ENCODE data around the gene ASCL2. TPM values are rescaled to one million over a fixed set of nuclear protein-coding genes. Genes with fewer than 3 reads are reported as not detected.
"Not testable (repeated sequence)": the region's sequence is repeated elsewhere in the genome, so short reads cannot be mapped to it uniquely, and the experiment has no call there.

Gene ASCL2
- total and polyA plus RNA-seq, 2 experiments from 2014 or later: 5.6 to 7.9 TPM

DNA sequence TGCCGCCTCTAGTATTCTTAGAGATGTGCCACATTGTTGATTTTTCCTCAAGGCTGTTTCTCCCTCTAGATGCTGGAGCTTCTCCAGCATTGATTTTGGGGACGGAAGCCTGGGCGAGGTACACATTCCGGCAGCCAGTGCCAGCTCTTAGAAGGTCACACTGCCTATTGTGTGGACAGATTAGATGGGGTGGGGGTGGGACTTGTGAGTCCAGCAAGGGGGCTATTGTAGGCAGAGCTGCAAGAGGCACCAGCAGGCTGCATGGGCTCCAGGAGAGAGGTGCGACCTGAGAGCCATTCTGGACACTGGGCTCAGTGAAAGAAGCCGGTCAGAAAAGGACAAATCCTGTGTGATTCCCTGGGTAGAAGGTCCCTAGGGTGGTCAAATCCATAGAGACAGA, 19.0 kb upstream of the ASCL2 start:
- no peak overlapping the region for H3K4me3 ChIP-seq
- no peak for DNase-seq (ENCODE audit: low spot score)
- no peak overlapping the region for H3K4me2 ChIP-seq
- TF ChIP-seq EZH2 (IDR thresholded peaks at IDR 0.05; ENCODE audit: borderline replicate concordance): no peak
- no peak for TF ChIP-seq EZH2phosphoT487 (IDR thresholded peaks at IDR 0.05; ENCODE audit: low read depth, severe bottlenecking, unreplicated experiment)
- TF ChIP-seq, protein P1, sequence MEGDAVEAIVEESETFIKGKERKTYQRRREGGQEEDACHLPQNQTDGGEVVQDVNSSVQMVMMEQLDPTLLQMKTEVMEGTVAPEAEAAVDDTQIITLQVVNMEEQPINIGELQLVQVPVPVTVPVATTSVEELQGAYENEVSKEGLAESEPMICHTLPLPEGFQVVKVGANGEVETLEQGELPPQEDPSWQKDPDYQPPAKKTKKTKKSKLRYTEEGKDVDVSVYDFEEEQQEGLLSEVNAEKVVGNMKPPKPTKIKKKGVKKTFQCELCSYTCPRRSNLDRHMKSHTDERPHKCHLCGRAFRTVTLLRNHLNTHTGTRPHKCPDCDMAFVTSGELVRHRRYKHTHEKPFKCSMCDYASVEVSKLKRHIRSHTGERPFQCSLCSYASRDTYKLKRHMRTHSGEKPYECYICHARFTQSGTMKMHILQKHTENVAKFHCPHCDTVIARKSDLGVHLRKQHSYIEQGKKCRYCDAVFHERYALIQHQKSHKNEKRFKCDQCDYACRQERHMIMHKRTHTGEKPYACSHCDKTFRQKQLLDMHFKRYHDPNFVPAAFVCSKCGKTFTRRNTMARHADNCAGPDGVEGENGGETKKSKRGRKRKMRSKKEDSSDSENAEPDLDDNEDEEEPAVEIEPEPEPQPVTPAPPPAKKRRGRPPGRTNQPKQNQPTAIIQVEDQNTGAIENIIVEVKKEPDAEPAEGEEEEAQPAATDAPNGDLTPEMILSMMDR (IDR thresholded peaks at IDR 0.05; ENCODE audit: poor library complexity): no peak
- H3K27me3 ChIP-seq: peaks cover 5% of the 10 kb centered on the region
- H3K79me2 ChIP-seq: no peaks in the 10 kb centered on the region
- no peaks in the 10 kb centered on the region for H3K9me2 ChIP-seq (replicated peaks; ENCODE audit: insufficient read depth)
- no peaks in the 10 kb centered on the region for H3K36me3 ChIP-seq (replicated peaks; ENCODE audit: insufficient read depth, low read depth)
- no peaks in the 10 kb centered on the region for H4K20me1 ChIP-seq (ENCODE audit: insufficient read depth, poor library complexity, severe bottlenecking)
- no peak overlapping the region for H2AFZ ChIP-seq
- no peaks in the 10 kb centered on the region for H3K9me3 ChIP-seq (ENCODE audit: low read depth)
- 79% methylated on average over 6 of the region's 6 CpGs for whole genome bisulfite sequencing (ENCODE audit: low lambda C conversion rate, missing lambda C conversion rate)
- no peak overlapping the region for H3K27ac ChIP-seq
- H3K4me1 ChIP-seq (ENCODE audit: insufficient read depth): no peaks in the 10 kb centered on the region

DNA sequence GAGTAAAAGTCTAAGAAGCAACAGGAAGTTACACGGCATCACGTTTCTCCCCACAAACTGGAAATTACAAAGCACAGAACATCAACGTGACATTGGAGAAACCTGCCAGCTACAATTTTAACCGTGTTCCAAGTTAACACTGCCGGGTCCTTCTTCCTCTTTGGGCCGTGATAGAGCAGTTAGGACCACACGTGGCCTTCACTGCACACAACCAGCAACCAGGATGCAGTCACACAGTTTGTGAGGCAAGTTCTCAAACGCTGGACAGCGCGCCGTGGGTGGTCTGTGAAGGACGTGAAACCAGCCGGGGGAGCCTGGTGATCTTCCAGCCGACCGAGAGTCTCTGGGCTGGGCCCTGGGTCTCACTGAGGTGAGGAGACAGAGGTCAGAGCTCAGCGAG, 16.7 kb upstream of the ASCL2 start:
- H3K27me3 ChIP-seq: peaks cover 5% of the 10 kb centered on the region
- TF ChIP-seq EZH2 (IDR thresholded peaks at IDR 0.05; ENCODE audit: borderline replicate concordance): no peak
- TF ChIP-seq EZH2phosphoT487 (IDR thresholded peaks at IDR 0.05; ENCODE audit: low read depth, severe bottlenecking, unreplicated experiment): no peak
- TF ChIP-seq, protein P1 (IDR thresholded peaks at IDR 0.05; ENCODE audit: poor library complexity): no peak
- peak overlapping the region; percentile 29 for H3K4me2 ChIP-seq
- no peak overlapping the region for H2AFZ ChIP-seq
- H4K20me1 ChIP-seq (ENCODE audit: insufficient read depth, poor library complexity, severe bottlenecking): no peaks in the 10 kb centered on the region
- no peak for DNase-seq (ENCODE audit: low spot score)
- no peak overlapping the region for H3K4me3 ChIP-seq
- peaks cover 7% of the 10 kb centered on the region for H3K9me3 ChIP-seq (ENCODE audit: low read depth)
- 65% methylated on average over 16 of the region's 16 CpGs for WGBS (ENCODE audit: low lambda C conversion rate, missing lambda C conversion rate)
- H3K9me2 ChIP-seq (replicated peaks; ENCODE audit: insufficient read depth): no peaks in the 10 kb centered on the region
- no peaks in the 10 kb centered on the region for H3K79me2 ChIP-seq
- peak overlapping the region; percentile 46 for H3K27ac ChIP-seq
- H3K4me1 ChIP-seq (ENCODE audit: insufficient read depth): no peaks in the 10 kb centered on the region
- H3K36me3 ChIP-seq (replicated peaks; ENCODE audit: insufficient read depth, low read depth): no peaks in the 10 kb centered on the region

DNA sequence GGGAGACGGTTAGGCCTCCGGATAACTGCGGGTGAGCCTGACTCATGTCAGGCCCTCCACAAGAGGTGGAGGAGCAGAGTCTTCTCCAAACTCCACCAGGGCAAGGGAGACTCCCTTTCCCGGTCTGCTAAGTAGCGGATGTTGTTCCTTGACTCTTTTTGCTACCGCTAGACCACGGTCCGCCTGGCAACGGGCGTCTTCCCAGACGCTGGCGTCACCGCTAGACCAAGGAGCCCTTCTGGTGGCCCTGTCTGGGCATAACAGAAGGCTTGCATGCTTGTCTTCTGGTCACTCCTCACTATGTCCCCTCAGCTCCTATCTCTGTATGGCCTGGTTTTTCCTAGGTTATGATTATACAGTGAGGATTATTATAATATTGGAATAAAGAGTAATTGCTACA, 16.0 kb upstream of the ASCL2 start:
- H3K79me2 ChIP-seq; H4K20me1 ChIP-seq (ENCODE audit: insufficient read depth, poor library complexity, severe bottlenecking); H2AFZ ChIP-seq; H3K27me3 ChIP-seq; H3K4me3 ChIP-seq; H3K9me2 ChIP-seq (replicated peaks; ENCODE audit: insufficient read depth); H3K27ac ChIP-seq; H3K4me2 ChIP-seq; DNase-seq (ENCODE audit: low spot score); H3K4me1 ChIP-seq (ENCODE audit: insufficient read depth); H3K36me3 ChIP-seq (replicated peaks; ENCODE audit: insufficient read depth, low read depth): not testable (repeated sequence)
- 95% methylated on average over 11 of the region's 13 CpGs for WGBS (ENCODE audit: low lambda C conversion rate, missing lambda C conversion rate)
- peaks cover 11% of the 10 kb centered on the region for H3K9me3 ChIP-seq (ENCODE audit: low read depth)

DNA sequence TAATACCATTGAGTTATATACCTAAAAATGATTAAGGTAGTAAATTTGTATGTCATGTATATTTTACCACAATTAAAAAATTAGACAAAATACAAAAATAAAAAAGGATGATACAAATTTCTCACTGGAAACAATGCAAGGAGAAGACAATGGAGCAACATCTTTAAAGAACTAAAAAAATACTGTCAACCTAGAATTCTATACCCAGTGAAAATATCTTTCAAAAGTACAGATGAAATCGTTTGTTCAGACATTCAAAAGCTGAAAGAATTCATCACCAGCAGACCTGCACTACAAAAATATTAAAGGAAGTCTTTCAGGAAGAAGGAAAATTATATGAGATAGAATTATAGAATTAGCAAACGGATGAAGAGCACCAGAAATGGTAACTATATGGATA, 9.8 kb upstream of the ASCL2 start:
- DNase-seq (ENCODE audit: low spot score): no peak
- H3K4me3 ChIP-seq: no peak overlapping the region
- no peak overlapping the region for H3K4me2 ChIP-seq
- H3K4me1 ChIP-seq (ENCODE audit: insufficient read depth): no peaks in the 10 kb centered on the region
- no peaks in the 10 kb centered on the region for H3K27me3 ChIP-seq
- no peaks in the 10 kb centered on the region for H3K79me2 ChIP-seq
- no peaks in the 10 kb centered on the region for H3K9me2 ChIP-seq (replicated peaks; ENCODE audit: insufficient read depth)
- 74% methylated on average over 2 of the region's 2 CpGs for WGBS (ENCODE audit: low lambda C conversion rate, missing lambda C conversion rate)
- H3K27ac ChIP-seq: no peak overlapping the region
- TF ChIP-seq EZH2 (IDR thresholded peaks at IDR 0.05; ENCODE audit: borderline replicate concordance) (no peak), EZH2phosphoT487 (IDR thresholded peaks at IDR 0.05; ENCODE audit: low read depth, severe bottlenecking, unreplicated experiment) (no peak)
- TF ChIP-seq, protein P1 (IDR thresholded peaks at IDR 0.05; ENCODE audit: poor library complexity): no peak
- H2AFZ ChIP-seq: no peak overlapping the region
- peaks cover 14% of the 10 kb centered on the region for H3K9me3 ChIP-seq (ENCODE audit: low read depth)
- no peaks in the 10 kb centered on the region for H3K36me3 ChIP-seq (replicated peaks; ENCODE audit: insufficient read depth, low read depth)
- no peaks in the 10 kb centered on the region for H4K20me1 ChIP-seq (ENCODE audit: insufficient read depth, poor library complexity, severe bottlenecking)

All from hepatocyte (in vitro differentiated cells).